K562 (cell line): Measurements from ENCODE around the gene CSF2. TPM values are rescaled to one million over a fixed set of nuclear protein-coding genes. Genes with fewer than 3 reads are reported as not detected.
A peak's percentile ranks its signal among the peaks of the same experiment; 100 is the strongest.

Experiments used
- ATAC-seq: fragments of 200-7000 bp; cut with Tn5 transposase; 3 replicates; pipeline ENCODE4 v1.9.1; 2020; ENCODE audit warnings: moderate library complexity
- Bru-seq: library from RNA; stranded (reverse); fragments of 400-500 nt; gene quantifications from one replicate; lab custom pipeline; 2021; lab: Mats Ljungman, UMichigan
- BruChase-seq, 2 experiments: library from RNA; stranded (reverse); fragments of 400-500 nt; gene quantifications; one replicate each; lab custom pipeline; 2021; lab: Mats Ljungman, UMichigan
- BruUV-seq: library from RNA; stranded (reverse); fragments of 400-500 nt; replicated peaks from 2 replicates; lab custom pipeline; 2021; lab: Mats Ljungman, UMichigan
- CTCF ChIA-PET: fragments of 300-600 bp; formaldehyde crosslinking; extraction: SDS; loops from one replicate; lab custom pipeline; 2021; ENCODE audit warnings: low intra/inter-chr PET ratio; lab: Yijun Ruan, JAX
- POLR2A ChIA-PET: fragments of 300-600, 350-650 bp; sonication (Branson Sonifier 250); formaldehyde crosslinking; extraction: SDS; loops from one replicate; lab custom pipeline; 2021; ENCODE audit warnings: antibody characterized with exemption, inconsistent platforms; lab: Yijun Ruan, JAX
- DNase-seq, 4 experiments: peaks; one replicate each; pipeline versions ENCODE4 v3.0.0 to v3.0.0-alpha.2; 2011 to 2018; ENCODE audit warnings: low spot score in 3 of 4, mixed read lengths in 3 of 4; ENCODE audit errors: extremely low read depth in 1 of 4
- FAIRE-seq: peaks from 2 replicates; lab custom pipeline; 2011; peaks lifted over from hg19 to GRCh38; lab: Jason Lieb, UNC
- H2AFZ ChIP-seq: 2 replicates; pipeline ENCODE4 v1.6.0; 2011; ENCODE audit warnings: low read depth, low read length, control low read depth, inconsistent platforms
- H3K27ac ChIP-seq: fragments of 200-600 bp; 3 replicates; pipeline ENCODE4 v1.8.0; 2011; ENCODE audit warnings: low read depth, mild to moderate bottlenecking, control low read depth, inconsistent platforms, low read length, moderate library complexity, mixed read lengths; ENCODE audit errors: extremely low read depth
- H3K27me3 ChIP-seq, 2 experiments: fragments of 300-600 bp in 1 of 2; 2 replicates in 1 of 2; 3 replicates in 1 of 2; pipeline versions ENCODE4 v1.6.0 to v1.8.0; 2011; ENCODE audit warnings: inconsistent platforms in 2 of 2, low read length in 2 of 2, mild to moderate bottlenecking in 1 of 2, mixed read lengths in 1 of 2, moderate library complexity in 1 of 2; ENCODE audit not compliant: control insufficient read depth in 2 of 2, insufficient read depth in 2 of 2
- H3K36me3 ChIP-seq: fragments of 300-600 bp; 3 replicates; pipeline ENCODE4 v1.8.0; 2011; ENCODE audit warnings: mild to moderate bottlenecking, low read length, inconsistent platforms; ENCODE audit not compliant: control insufficient read depth, insufficient read depth
- H3K4me1 ChIP-seq, 2 experiments: fragments of 200-600 bp in 1 of 2; replicated peaks in 1 of 2; 2 replicates in 1 of 2; 3 replicates in 1 of 2; pipeline versions ENCODE4 v1.5.1 to v1.8.0; 2011; ENCODE audit warnings: inconsistent platforms in 2 of 2, low read length in 2 of 2, mild to moderate bottlenecking in 1 of 2, mixed read lengths in 1 of 2, moderate library complexity in 1 of 2; ENCODE audit not compliant: control insufficient read depth in 2 of 2, insufficient read depth in 2 of 2
- H3K4me2 ChIP-seq: 2 replicates; pipeline ENCODE4 v1.6.1; 2011; ENCODE audit warnings: low read length, control low read depth, inconsistent platforms, mixed read lengths; ENCODE audit not compliant: insufficient read depth
- H3K4me3 ChIP-seq: fragments of 200-600 bp; sonication (generic), shearing (Covaris generic); 2 replicates; pipeline ENCODE4 v1.5.1; 2016; ENCODE audit warnings: control low read depth, inconsistent platforms
- H3K79me2 ChIP-seq: fragments of 200-600 bp; 3 replicates; pipeline ENCODE4 v1.8.0; 2011; ENCODE audit warnings: low read length, inconsistent platforms; ENCODE audit not compliant: control insufficient read depth, insufficient read depth
- H3K9ac ChIP-seq, 2 experiments: 2 replicates each; pipeline versions ENCODE4 v1.6.0 to v1.6.1; 2011; ENCODE audit warnings: low read depth in 2 of 2, low read length in 2 of 2, control low read depth in 1 of 2, inconsistent platforms in 1 of 2, mild to moderate bottlenecking in 1 of 2, mixed read lengths in 1 of 2; ENCODE audit not compliant: insufficient read depth in 1 of 2
- H3K9me1 ChIP-seq: one replicate; pipeline ENCODE4 v1.6.0; 2011; ENCODE audit warnings: inconsistent platforms, mild to moderate bottlenecking, low read length, moderate library complexity; ENCODE audit not compliant: control insufficient read depth, insufficient read depth
- H3K9me3 ChIP-seq: replicated peaks from 2 replicates; pipeline ENCODE4 v1.5.1; 2011; ENCODE audit warnings: low read depth, low read length, inconsistent platforms; ENCODE audit not compliant: control insufficient read depth, insufficient read depth
- H4K20me1 ChIP-seq: replicated peaks from 2 replicates; pipeline ENCODE4 v1.6.1; 2011; ENCODE audit warnings: low read length, inconsistent platforms, mixed read lengths; ENCODE audit not compliant: control insufficient read depth, insufficient read depth
- C11orf30 ChIP-seq: fragments of 450-650 bp; IDR thresholded peaks from 2 replicates; pipeline ENCODE4 v1.6.1; 2016; ENCODE audit warnings: low read depth, mild to moderate bottlenecking
- MEIS2 ChIP-seq: fragments of 450-650 bp; IDR thresholded peaks from 2 replicates; pipeline ENCODE4 v1.6.1; 2014; ENCODE audit warnings: mild to moderate bottlenecking; ENCODE audit not compliant: partially characterized antibody
- WGBS: fragments of 100-300 bp; shearing (Covaris generic); methylation state at CpG from one replicate; pipeline ENCODE4 v1.1.6; 2016; ENCODE audit warnings: low coverage, mixed read lengths; ENCODE audit not compliant: insufficient coverage; ENCODE audit errors: missing lambda C conversion rate; 5-methylcytosine and 5-hydroxymethylcytosine counted together
- in situ Hi-C: fragments of 300-500 bp; cut with MboI; formaldehyde crosslinking; loops from 4 replicates; pipeline ENCODE4 v1.15.0; 2018; ENCODE audit warnings: inconsistent platforms, mixed read lengths
- intact Hi-C: fragments of 100-400 bp; cut with micrococcal nuclease; formaldehyde crosslinking; loops from 2 replicates; pipeline ENCODE4 v1.14.2; 2022
- long read RNA-seq, 3 experiments: library from polyadenylated mRNA in 2 of 3; library from RNA in 1 of 3; unstranded in 2 of 3; stranded (forward) in 1 of 3; transcript quantifications; one replicate each; pipeline ENCODE4 v2.0.0, GENCODE V29; 2019 to 2022
- polyA minus RNA-seq, 3 experiments: library from RNA; depleted of rRNA, polyadenylated mRNA; stranded (reverse); fragments of >200 nt; gene quantifications; 2 replicates each; pipeline ENCODE4 v1.2.3, GENCODE V29; 2011
- polyA plus RNA-seq, 8 experiments: library from polyadenylated mRNA; depleted of rRNA in 4 of 8; stranded (reverse) in 5 of 8; unstranded in 3 of 8; fragments of >200 nt; fragmentation: Nextera tagmentation in 2 of 8; fragmentation: Illumina TruSeq in 1 of 8; extraction: Ambion mirVana in 2 of 8; extraction: Trizol in 1 of 8; gene quantifications; 2 replicates each; pipeline versions ENCODE4 v1.2.1 to v1.2.3, GENCODE V29; 2011 to 2014; ENCODE audit warnings: inconsistent platforms in 1 of 8, missing spikeins in 1 of 8
- total RNA-seq, 7 experiments: library from RNA; depleted of rRNA in 6 of 7; stranded (reverse); fragments of >200 nt in 6 of 7; fragmentation: Illumina TruSeq in 2 of 7; extraction: Trizol in 2 of 7; gene quantifications; 2 replicates each; pipeline versions ENCODE4 v1.2.1 to v1.2.3, GENCODE V29; 2011 to 2021; ENCODE audit warnings: low replicate concordance in 1 of 7

Gene CSF2
- total RNA-seq (2011; cell fraction: chromatin; rRNA removed; ENCODE audit: low replicate concordance) = not detected in 2 replicates
- total RNA-seq (2011; cell fraction: nucleolus; rRNA removed) = not detected in 2 replicates
- not detected in 2 replicates for total RNA-seq (2011; cell fraction: nucleoplasm; rRNA removed)
- total RNA-seq (2014; rRNA removed) (not detected in 2 replicates), total RNA-seq (2014; rRNA removed; fragmentation: Illumina TruSeq; extraction: Trizol) (not detected in 2 replicates), total RNA-seq (2015; rRNA removed; fragmentation: Illumina TruSeq; extraction: Trizol) (0.25 TPM in 1 of 2 replicates, not detected in the other), total RNA-seq (2021) (0.29 TPM in 1 of 2 replicates, not detected in the other), polyA plus RNA-seq (2011; rRNA removed) (not detected in 2 replicates), polyA plus RNA-seq (2014; fragmentation: Illumina TruSeq; extraction: Trizol) (not detected in 2 replicates), polyA plus RNA-seq (2014; fragmentation: Nextera tagmentation; extraction: Ambion mirVana) (not detected), polyA plus RNA-seq (2014; rRNA removed) (not detected in 2 replicates), polyA minus RNA-seq (2011; rRNA and poly(A)+ RNA removed) (not detected in 2 replicates), Bru-seq, nascent RNA (not detected), BruChase-seq, experiment 1, labeled RNA remaining after a 2-hour chase (not detected), BruChase-seq, experiment 2, labeled RNA remaining after a 6-hour chase (percentile 19 among the genes with signal in this experiment)
- polyA plus RNA-seq (2011; cell fraction: cytosol; rRNA removed) = not detected in 2 replicates
- 0.30 TPM in 1 of 2 replicates, not detected in the other for polyA plus RNA-seq (2011; cell fraction: nucleus; rRNA removed)
- polyA plus RNA-seq (2012) = 0.13 TPM in 1 of 2 replicates, not detected in the other
- polyA minus RNA-seq (2011; cell fraction: cytosol; rRNA and poly(A)+ RNA removed) = not detected in 2 replicates
- not detected in 2 replicates for polyA minus RNA-seq (2011; cell fraction: nucleus; rRNA and poly(A)+ RNA removed)
- long read RNA-seq, experiment 1 = 0 reads
- long read RNA-seq, experiment 2 = 0 reads
- long read RNA-seq, experiment 3 = 0 reads

DNA sequence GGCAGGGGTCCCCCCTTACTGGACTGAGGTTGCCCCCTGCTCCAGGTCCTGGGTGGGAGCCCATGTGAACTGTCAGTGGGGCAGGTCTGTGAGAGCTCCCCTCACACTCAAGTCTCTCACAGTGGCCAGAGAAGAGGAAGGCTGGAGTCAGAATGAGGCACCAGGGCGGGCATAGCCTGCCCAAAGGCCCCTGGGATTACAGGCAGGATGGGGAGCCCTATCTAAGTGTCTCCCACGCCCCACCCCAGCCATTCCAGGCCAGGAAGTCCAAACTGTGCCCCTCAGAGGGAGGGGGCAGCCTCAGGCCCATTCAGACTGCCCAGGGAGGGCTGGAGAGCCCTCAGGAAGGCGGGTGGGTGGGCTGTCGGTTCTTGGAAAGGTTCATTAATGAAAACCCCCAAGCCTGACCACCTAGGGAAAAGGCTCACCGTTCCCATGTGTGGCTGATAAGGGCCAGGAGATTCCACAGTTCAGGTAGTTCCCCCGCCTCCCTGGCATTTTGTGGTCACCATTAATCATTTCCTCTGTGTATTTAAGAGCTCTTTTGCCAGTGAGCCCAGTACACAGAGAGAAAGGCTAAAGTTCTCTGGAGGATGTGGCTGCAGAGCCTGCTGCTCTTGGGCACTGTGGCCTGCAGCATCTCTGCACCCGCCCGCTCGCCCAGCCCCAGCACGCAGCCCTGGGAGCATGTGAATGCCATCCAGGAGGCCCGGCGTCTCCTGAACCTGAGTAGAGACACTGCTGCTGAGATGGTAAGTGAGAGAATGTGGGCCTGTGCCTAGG, at the start of gene CSF2:
Gene CSF2, plus strand, starts transcription at position 559 of the 783 bp plus-strand sequence. Its CDS starts 35 bp downstream, at position 594.
- no peaks in the 10 kb centered on the region for H4K20me1 ChIP-seq
- FAIRE-seq (no peak), DNase-seq (no peak), ATAC-seq (no peak)
- ChIA-PET POLR2A (interaction anchor here (0.6 to 1.2 kb wide), 5 partner anchors 8 to 296 kb away, joined by 3 to 5 read pairs (median 4); partner anchors contain the start of gene SLC22A5), CTCF (no interaction called here)
- BruUV-seq = no TSS peak
- TF ChIP-seq C11orf30 (no peak), MEIS2 (peak; percentile 31)
- H3K4me1 ChIP-seq = peaks cover 28 to 58% of the 10 kb centered on the region in 2 experiments
- H3K79me2 ChIP-seq = no peaks in the 10 kb centered on the region
- no peaks in the 10 kb centered on the region for H3K36me3 ChIP-seq
- 72% methylated on average over 12 of the region's 12 CpGs for WGBS
- H3K27me3 ChIP-seq = no peaks in the 10 kb centered on the region
- H3K27ac ChIP-seq = no peak within 1 kb of the TSS
- intact Hi-C loops = loop anchor here (5.0 kb wide), 1 partner anchor 39 kb away; no protein-coding TSS in a partner anchor
- no peaks in the 10 kb centered on the region for H3K9me1 ChIP-seq
- H2AFZ ChIP-seq = no peak within 1 kb of the TSS
- H3K4me3 ChIP-seq = no peak within 1 kb of the TSS
- no peak within 1 kb of the TSS for H3K4me2 ChIP-seq
- in situ Hi-C loops = loop anchor here (25.0 kb wide), 1 partner anchor 314 kb away; no protein-coding TSS in a partner anchor
- H3K9ac ChIP-seq = no peak within 1 kb of the TSS; a peak in 1 of 4 replicates
- H3K9me3 ChIP-seq = no peaks in the 10 kb centered on the region
